Fibroblast of pulmonary artery (primary cell): ENCODE data around the gene CBY1.

ENCODE experiments used
- DNase-seq: peaks from one replicate; pipeline ENCODE4 v3.0.0-alpha.2; 2010; ENCODE audit warnings: low read depth
- H3K4me3 ChIP-seq: replicated peaks from 2 replicates; pipeline ENCODE4 v1.5.1; 2011; ENCODE audit warnings: low read depth, mild to moderate bottlenecking, control low read depth, low read length, moderate library complexity
- CTCF ChIP-seq: IDR thresholded peaks from 2 replicates; pipeline ENCODE4 v1.5.1; 2011; ENCODE audit warnings: mild to moderate bottlenecking, control low read depth, low read length, inconsistent platforms; ENCODE audit errors: missing control alignments

CBY1 gene

GRCh38 chr22:38700270-38700788 is 43.9 kb downstream of the CBY1 start:
- no peak for TF ChIP-seq CTCF
- peak; percentile 67 for DNase-seq
- H3K4me3 ChIP-seq = peak overlapping the region; percentile 81

- peak; percentile 97 for DNase-seq
- TF ChIP-seq CTCF = no peak
Measured at GRCh38 chr22:38700789-38701628, 44.6 kb downstream of the CBY1 start, which contains the start of gene JOSD1. TSS of gene JOSD1 (minus strand) at chr22:38700943. CDS start at chr22:38699987, 956 bp downstream.

GRCh38 chr22:38704654-38705234 is 48.3 kb downstream of the CBY1 start:
- peak; percentile 31 for DNase-seq
- peak overlapping the region; percentile 32 for H3K4me3 ChIP-seq
- TF ChIP-seq CTCF = no peak

More at GRCh38 chr22:38700789-38701628, 44.6 kb downstream of the CBY1 start, which contains the start of gene JOSD1:
- peak within 1 kb of the TSS; percentile 81 for H3K4me3 ChIP-seq

GRCh38 chr22:38705235-38706100 is 49.0 kb downstream of the CBY1 start, which contains the start of gene GTPBP1:
TSS of gene GTPBP1 (plus strand) at chr22:38705944. CDS start at chr22:38705956, 12 bp downstream.
- TF ChIP-seq CTCF = no peak
- DNase-seq = peak; percentile 100
- H3K4me3 ChIP-seq = peak within 1 kb of the TSS; percentile 85

- peak; percentile 36 for DNase-seq
- peak overlapping the region; percentile 85 for H3K4me3 ChIP-seq
- TF ChIP-seq CTCF = no peak
Measured at GRCh38 chr22:38706101-38706900, 49.9 kb downstream of the CBY1 start.

- TF ChIP-seq CTCF = no peak
- H3K4me3 ChIP-seq = peak overlapping the region; percentile 85
- DNase-seq = no peak
Measured at GRCh38 chr22:38706901-38707195, 50.4 kb downstream of the CBY1 start.
